Activated CD8-positive, alpha-beta memory T cell treated with anti-CD3 and anti-CD28 coated beads for 1 hour (primary cell): ENCODE data around the gene NCR3LG1.
A peak's percentile ranks its signal among the peaks of the same experiment; 100 is the strongest.

Source experiments
- DNase-seq, 2 donors: peaks; one replicate each; pipeline ENCODE4 v3.0.0-alpha.2; 2020; ENCODE audit warnings: low read depth in 1 of 2; ENCODE audit errors: extremely low read depth in 1 of 2

The NCR3LG1 gene

GRCh38 chr11:17351510-17352176 is at the start of gene NCR3LG1:
Gene NCR3LG1 (plus strand): TSS chr11:17351800. CDS start chr11:17351970, 170 bp downstream.
- DNase-seq: peak; percentile 34 to 52

- no peak for DNase-seq
These were observed 38.0 kb upstream of the NCR3LG1 start for GRCh38 chr11:17313349-17314231.

GRCh38 chr11:17314232-17314547 is 37.4 kb upstream of the NCR3LG1 start:
- DNase-seq: no peak

DNA sequence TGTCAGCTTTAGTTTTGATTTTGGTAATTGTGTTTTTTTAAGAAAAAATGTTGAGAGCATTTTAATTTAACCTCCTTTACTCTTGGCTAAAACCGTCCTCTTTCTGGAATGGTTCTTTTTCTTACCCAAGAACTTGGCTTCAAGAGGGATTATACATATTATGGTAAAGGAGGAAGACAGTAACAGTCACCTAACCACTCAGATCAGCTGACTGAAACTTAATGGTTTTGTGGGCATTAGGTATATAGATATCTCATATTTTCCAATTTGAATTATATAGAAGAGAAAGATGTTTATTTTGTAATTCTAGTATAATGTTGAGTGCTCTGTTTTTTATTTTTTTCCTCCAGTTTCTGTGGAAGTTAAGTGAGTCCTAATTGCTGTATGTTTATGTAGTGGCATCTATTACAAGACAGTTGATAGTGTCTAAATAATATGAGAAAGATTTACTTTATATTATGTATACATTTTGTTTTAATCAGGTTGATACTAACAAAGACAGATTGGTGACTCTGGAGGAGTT is 36.6 kb upstream of the NCR3LG1 start:
- DNase-seq: no peak

GRCh38 chr11:17328871-17329494 is 22.6 kb upstream of the NCR3LG1 start:
- DNase-seq: no peak

DNA sequence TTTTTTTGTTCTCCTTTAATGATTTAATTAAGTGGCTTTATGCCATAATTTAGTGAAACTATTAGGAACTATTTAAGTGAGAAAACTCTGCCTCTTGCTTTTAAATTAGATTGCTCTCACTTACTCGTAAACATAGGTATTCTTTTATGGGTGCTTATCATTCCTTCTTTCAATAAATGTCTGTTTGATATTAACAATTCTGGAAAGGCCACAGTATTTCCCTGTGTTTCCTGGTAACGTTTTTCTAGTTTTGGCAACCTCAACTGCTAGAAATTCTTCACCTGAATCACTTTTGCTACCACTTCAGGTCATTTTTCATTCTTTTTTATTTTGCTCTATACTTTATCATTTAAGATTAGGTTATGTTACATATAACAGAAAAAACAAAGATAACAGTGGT is 19.9 kb upstream of the NCR3LG1 start:
- DNase-seq: no peak

DNA sequence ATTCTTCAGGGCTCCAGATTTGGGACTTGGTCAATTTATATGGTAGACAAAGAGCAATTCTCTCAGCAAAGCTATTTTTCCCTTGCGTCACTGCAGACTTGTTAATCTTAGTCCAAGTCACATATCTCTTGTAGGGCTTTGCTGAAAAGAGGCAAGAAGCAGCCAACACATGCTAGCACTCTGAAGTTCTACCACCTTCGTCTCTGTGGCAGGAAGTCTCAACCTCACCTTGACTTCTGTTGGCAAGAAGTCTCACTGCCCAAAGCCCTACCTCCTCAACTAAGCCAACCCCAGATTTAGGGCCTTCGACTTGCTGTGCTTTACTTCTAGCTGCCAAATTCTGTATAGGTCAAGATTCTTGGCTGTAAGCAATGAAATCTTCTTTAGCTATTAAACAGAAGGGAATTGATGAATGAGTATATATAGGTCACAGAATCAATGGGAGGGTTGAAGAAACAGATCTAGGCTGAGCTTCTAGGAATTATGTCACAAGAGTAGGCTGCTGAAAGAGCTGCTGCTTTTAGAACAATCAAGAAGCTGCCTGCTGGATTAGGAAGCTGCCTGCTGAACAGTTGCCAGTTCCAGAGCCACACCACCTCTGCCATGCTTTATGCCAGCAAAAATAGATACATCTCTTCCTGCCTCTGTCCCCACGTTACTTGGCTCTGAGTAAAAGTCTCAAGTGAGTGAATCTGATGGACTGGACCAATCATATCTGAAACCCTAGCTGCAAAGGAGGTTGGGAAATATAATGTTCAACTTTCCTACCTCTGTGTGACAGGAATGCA is 17.6 kb upstream of the NCR3LG1 start:
- DNase-seq: peak in 1 of 2 donors; percentile 10

DNA sequence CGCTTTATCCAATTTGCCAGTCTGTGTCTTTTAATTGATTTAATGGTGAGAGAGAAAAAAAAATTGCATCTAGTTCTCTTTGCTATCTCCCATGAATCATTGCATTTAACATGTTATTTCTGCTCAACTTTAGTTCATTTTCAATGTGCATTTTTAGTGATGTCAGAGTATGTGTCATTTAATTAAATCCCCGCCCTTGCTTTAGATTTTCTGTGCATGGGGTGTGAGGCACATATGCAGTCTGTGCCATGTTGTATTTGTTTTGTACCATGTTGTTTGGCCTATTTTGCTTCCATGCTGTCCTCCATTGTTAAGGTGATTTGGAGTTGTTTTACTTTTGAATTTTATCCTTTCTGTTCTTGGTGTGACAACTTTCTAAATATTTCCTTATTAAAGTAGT is 8.3 kb upstream of the NCR3LG1 start:
- DNase-seq: no peak

GRCh38 chr11:17343907-17344306 is 7.7 kb upstream of the NCR3LG1 start:
- no peak for DNase-seq

DNA sequence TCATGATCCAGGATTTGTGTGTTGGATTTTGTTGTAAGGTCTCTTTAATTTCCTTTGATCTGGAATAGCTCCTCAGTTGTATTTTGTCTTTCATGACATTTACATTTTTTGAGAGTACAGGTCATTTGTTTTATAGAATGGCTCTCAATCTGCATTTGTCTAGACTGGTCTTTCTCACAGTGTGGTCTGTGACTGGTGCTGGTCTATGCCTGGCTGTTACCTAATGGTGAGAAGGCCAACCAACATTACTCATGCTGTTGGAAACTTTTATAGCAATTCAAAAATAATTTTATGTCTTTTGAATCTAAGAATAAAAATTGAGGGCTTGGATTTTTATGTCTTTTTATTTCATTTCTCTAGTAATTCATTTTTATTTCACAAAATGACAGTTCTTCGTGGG is 3.9 kb upstream of the NCR3LG1 start:
- DNase-seq: no peak

DNA sequence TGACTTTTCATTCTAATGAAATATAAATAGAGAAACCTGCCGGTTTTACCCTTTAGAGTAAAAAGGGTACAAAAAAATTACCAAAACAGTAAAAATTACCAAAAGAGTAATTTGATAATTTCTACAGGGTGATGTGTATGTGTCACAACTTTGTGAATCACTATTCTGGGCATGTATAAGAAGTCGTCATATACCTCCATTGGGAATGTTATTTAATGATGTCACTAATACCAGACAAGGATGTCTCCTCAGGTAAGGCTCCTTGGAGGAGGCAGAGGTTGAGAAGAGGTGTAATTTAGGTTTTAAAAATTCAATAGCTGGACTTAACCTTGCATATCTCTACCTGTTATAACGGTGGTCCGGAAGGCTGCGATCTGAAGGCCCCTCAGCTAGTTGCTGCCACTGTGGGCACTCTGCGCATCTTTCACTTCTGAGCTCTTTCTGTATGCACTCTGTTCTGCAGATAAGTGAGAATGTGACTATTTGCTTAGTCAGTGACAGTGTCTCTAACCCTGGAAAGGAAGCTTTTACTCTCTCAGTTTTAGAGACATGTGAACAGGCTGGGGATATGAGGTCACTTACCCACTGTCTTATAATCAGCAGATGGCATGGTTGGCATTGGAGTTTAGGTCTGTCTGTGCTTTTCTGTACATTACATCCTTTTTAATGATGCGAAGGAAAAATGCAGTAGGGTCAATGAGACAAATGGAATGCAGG is 987 bp upstream of the NCR3LG1 start:
- no peak for DNase-seq

DNA sequence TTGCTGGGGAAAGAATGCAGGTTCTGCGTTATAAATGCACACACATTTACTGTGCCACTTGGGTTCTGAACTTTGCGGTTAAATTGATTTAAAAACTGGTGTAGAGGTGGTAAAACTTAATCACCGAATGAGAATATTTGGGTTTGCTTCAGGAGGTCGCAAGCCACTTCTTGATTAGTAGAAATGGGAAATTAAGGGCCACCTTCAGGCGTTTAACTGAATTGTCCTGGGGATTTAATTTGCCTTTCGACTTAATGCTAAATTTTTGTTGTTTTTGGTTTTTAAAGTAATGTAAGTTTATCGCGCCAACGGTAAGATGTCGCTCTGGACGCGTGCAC is 459 bp upstream of the NCR3LG1 start:
- no peak for DNase-seq

- peak; percentile 33 to 37 for DNase-seq
These were observed 1.6 kb downstream of the NCR3LG1 start for GRCh38 chr11:17352950-17353820.

GRCh38 chr11:17353821-17354600 is 2.4 kb downstream of the NCR3LG1 start:
- no peak for DNase-seq

GRCh38 chr11:17354601-17354991 is 3.0 kb downstream of the NCR3LG1 start:
- DNase-seq: peak; percentile 25

DNA sequence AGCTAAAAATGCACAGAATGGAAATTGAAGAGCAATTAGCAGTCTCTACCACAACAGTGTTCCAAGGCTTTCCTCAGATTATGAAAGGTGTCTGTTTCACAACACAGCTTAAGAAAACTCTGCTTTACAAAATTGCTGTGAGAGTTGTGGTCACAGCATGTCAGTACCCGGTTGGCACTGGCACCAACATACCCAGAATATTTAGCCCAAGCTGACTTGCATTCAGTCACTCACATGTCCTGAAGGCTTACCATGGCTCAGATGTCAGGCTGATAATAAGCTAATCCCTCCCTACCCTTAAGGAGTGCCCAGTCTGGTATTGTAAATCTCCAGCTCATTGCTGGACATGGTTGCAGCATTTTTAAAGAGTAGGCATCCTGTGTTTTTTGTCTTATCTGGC is 14.9 kb downstream of the NCR3LG1 start:
- no peak for DNase-seq

GRCh38 chr11:17368551-17368950 is 17.0 kb downstream of the NCR3LG1 start:
- no peak for DNase-seq

- no peak for DNase-seq
These were observed 17.5 kb downstream of the NCR3LG1 start for GRCh38 chr11:17369094-17369493.
